HepG2 (cell line): ENCODE data around the gene TOM1L2. TPM values are rescaled to one million over a fixed set of nuclear protein-coding genes. Genes with fewer than 3 reads are reported as not detected.

Experiments used
- HINFP ChIP-seq: sonication (generic); formaldehyde crosslinking; IDR thresholded peaks from 2 replicates; pipeline ENCODE4 v1.4.0; 2020; ENCODE audit warnings: low read depth, mild to moderate bottlenecking, missing genetic modification reagents
- HNF4G ChIP-seq, 2 experiments: sonication (generic) in 1 of 2; formaldehyde crosslinking in 1 of 2; IDR thresholded peaks; 2 replicates each; pipeline versions ENCODE4 v1.4.0 to v1.6.1; 2011 to 2020; ENCODE audit warnings: borderline replicate concordance in 2 of 2, low read depth in 2 of 2, mild to moderate bottlenecking in 2 of 2, low read length in 1 of 2, missing genetic modification reagents in 1 of 2, moderate library complexity in 1 of 2
- KAT7 ChIP-seq: IDR thresholded peaks from 2 replicates; pipeline ENCODE4 v1.6.1; 2018; ENCODE audit warnings: borderline replicate concordance, missing compliant biosample characterization
- POLR2A ChIP-seq, 2 experiments: IDR thresholded peaks; 2 replicates each; pipeline ENCODE4 v1.6.1; 2011; ENCODE audit warnings: low read depth in 2 of 2, low read length in 2 of 2, mild to moderate bottlenecking in 1 of 2, moderate library complexity in 1 of 2; ENCODE audit not compliant: insufficient read depth in 1 of 2
- SIX4 ChIP-seq: sonication (generic); formaldehyde crosslinking; IDR thresholded peaks from 2 replicates; pipeline ENCODE4 v1.4.0; 2020; ENCODE audit warnings: missing genetic modification reagents
- TARDBP ChIP-seq: sonication (generic); formaldehyde crosslinking; IDR thresholded peaks from 2 replicates; pipeline ENCODE4 v1.8.0; 2022; ENCODE audit warnings: mild to moderate bottlenecking, missing genetic modification reagents
- TGIF2 ChIP-seq: IDR thresholded peaks from 2 replicates; pipeline ENCODE4 v1.6.1; 2016; ENCODE audit warnings: control low read depth, missing compliant biosample characterization
- ZFX ChIP-seq: sonication (generic); formaldehyde crosslinking; IDR thresholded peaks from 2 replicates; pipeline ENCODE4 v1.4.0; 2020; ENCODE audit warnings: mild to moderate bottlenecking, low read depth, missing genetic modification reagents, moderate library complexity
- ZNF296 ChIP-seq: sonication (generic); formaldehyde crosslinking; conservative IDR thresholded peaks from 2 replicates; pipeline ENCODE4 v1.5.0; 2020; ENCODE audit warnings: mild to moderate bottlenecking, missing genetic modification reagents
- ZNF543 ChIP-seq: sonication (generic); formaldehyde crosslinking; IDR thresholded peaks from 2 replicates; pipeline ENCODE4 v1.4.0; 2020; ENCODE audit warnings: mild to moderate bottlenecking, missing genetic modification reagents
- ZNF567 ChIP-seq: sonication (generic); formaldehyde crosslinking; IDR thresholded peaks from 2 replicates; pipeline ENCODE4 v1.8.1; 2023; ENCODE audit warnings: mild to moderate bottlenecking, missing genetic modification reagents, borderline replicate concordance
- ZNF605 ChIP-seq: sonication (generic); formaldehyde crosslinking; IDR thresholded peaks from 2 replicates; pipeline ENCODE4 v1.8.0; 2022; ENCODE audit warnings: mild to moderate bottlenecking, missing genetic modification reagents
- ZNF703 ChIP-seq: sonication (generic); formaldehyde crosslinking; IDR thresholded peaks from 2 replicates; pipeline ENCODE4 v1.5.1; 2020; ENCODE audit warnings: missing genetic modification reagents, mild to moderate bottlenecking, moderate library complexity, borderline replicate concordance
- ZNF841 ChIP-seq: sonication (generic); formaldehyde crosslinking; IDR thresholded peaks from 2 replicates; pipeline ENCODE4 v1.8.1; 2023; ENCODE audit warnings: missing genetic modification reagents, borderline replicate concordance
- polyA plus RNA-seq, 8 experiments: library from polyadenylated mRNA; depleted of rRNA in 3 of 8; stranded (reverse) in 7 of 8; unstranded in 1 of 8; fragments of >200 nt; fragmentation: Illumina TruSeq in 4 of 8; extraction: Trizol in 4 of 8; gene quantifications; 2 replicates each; pipeline versions ENCODE4 v1.2.1 to v1.2.3, GENCODE V29; 2011 to 2016; ENCODE audit warnings: low read depth in 4 of 8, missing spikeins in 1 of 8, mixed read lengths in 1 of 8; ENCODE audit not compliant: insufficient read depth in 1 of 8
- total RNA-seq, 5 experiments: library from RNA; depleted of rRNA; stranded (reverse); fragments of >200 nt; fragmentation: Illumina TruSeq; extraction: Trizol; gene quantifications; 2 replicates each; pipeline ENCODE4 v1.2.3, GENCODE V29; 2016; ENCODE audit warnings: low read depth in 1 of 5
- TF ChIP-seq, protein P1 (sequence below): sonication (generic); formaldehyde crosslinking; IDR thresholded peaks from 2 replicates; pipeline ENCODE4 v1.4.0; 2020; ENCODE audit warnings: low read depth, missing genetic modification reagents
- TF ChIP-seq, protein P2 (sequence below): sonication (generic); formaldehyde crosslinking; IDR thresholded peaks from 2 replicates; pipeline ENCODE4 v1.8.1; 2023; ENCODE audit warnings: missing genetic modification reagents, inconsistent platforms, borderline replicate concordance
- TF ChIP-seq, protein P3 (sequence below): sonication (generic); formaldehyde crosslinking; IDR thresholded peaks from 2 replicates; pipeline ENCODE4 v1.4.0; 2020; ENCODE audit warnings: missing genetic modification reagents

The TOM1L2 gene
- total and polyA plus RNA-seq, 2 of the 13 experiments (the other 11 are each of a cell fraction or from before 2014, with no cell fraction given) = 4.7 to 7.4 TPM

- TF ChIP-seq ZNF543 = no peak
- peak; percentile 79 for TF ChIP-seq ZFX
- TF ChIP-seq, protein P1, sequence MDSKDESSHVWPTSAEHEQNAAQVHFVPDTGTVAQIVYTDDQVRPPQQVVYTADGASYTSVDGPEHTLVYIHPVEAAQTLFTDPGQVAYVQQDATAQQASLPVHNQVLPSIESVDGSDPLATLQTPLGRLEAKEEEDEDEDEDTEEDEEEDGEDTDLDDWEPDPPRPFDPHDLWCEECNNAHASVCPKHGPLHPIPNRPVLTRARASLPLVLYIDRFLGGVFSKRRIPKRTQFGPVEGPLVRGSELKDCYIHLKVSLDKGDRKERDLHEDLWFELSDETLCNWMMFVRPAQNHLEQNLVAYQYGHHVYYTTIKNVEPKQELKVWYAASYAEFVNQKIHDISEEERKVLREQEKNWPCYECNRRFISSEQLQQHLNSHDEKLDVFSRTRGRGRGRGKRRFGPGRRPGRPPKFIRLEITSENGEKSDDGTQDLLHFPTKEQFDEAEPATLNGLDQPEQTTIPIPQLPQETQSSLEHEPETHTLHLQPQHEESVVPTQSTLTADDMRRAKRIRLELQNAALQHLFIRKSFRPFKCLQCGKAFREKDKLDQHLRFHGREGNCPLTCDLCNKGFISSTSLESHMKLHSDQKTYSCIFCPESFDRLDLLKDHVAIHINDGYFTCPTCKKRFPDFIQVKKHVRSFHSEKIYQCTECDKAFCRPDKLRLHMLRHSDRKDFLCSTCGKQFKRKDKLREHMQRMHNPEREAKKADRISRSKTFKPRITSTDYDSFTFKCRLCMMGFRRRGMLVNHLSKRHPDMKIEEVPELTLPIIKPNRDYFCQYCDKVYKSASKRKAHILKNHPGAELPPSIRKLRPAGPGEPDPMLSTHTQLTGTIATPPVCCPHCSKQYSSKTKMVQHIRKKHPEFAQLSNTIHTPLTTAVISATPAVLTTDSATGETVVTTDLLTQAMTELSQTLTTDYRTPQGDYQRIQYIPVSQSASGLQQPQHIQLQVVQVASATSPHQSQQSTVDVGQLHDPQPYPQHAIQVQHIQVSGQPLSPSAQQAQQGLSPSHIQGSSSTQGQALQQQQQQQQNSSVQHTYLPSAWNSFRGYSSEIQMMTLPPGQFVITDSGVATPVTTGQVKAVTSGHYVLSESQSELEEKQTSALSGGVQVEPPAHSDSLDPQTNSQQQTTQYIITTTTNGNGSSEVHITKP (CRISPR knock-in tag) = no peak
- TF ChIP-seq, protein P2, sequence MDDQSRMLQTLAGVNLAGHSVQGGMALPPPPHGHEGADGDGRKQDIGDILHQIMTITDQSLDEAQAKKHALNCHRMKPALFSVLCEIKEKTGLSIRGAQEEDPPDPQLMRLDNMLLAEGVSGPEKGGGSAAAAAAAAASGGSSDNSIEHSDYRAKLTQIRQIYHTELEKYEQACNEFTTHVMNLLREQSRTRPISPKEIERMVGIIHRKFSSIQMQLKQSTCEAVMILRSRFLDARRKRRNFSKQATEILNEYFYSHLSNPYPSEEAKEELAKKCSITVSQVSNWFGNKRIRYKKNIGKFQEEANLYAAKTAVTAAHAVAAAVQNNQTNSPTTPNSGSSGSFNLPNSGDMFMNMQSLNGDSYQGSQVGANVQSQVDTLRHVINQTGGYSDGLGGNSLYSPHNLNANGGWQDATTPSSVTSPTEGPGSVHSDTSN (CRISPR knock-in tag) = no peak
- TF ChIP-seq, protein P3, sequence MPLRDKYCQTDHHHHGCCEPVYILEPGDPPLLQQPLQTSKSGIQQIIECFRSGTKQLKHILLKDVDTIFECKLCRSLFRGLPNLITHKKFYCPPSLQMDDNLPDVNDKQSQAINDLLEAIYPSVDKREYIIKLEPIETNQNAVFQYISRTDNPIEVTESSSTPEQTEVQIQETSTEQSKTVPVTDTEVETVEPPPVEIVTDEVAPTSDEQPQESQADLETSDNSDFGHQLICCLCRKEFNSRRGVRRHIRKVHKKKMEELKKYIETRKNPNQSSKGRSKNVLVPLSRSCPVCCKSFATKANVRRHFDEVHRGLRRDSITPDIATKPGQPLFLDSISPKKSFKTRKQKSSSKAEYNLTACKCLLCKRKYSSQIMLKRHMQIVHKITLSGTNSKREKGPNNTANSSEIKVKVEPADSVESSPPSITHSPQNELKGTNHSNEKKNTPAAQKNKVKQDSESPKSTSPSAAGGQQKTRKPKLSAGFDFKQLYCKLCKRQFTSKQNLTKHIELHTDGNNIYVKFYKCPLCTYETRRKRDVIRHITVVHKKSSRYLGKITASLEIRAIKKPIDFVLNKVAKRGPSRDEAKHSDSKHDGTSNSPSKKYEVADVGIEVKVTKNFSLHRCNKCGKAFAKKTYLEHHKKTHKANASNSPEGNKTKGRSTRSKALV = no peak
- TF ChIP-seq SIX4 (CRISPR knock-in tag) = no peak
- TF ChIP-seq ZNF605 = no peak
- TF ChIP-seq ZNF296 (CRISPR knock-in tag) = no peak
- no peak for TF ChIP-seq HINFP
- TF ChIP-seq HNF4G (IDR thresholded peaks at IDR 0.05; ENCODE audit: borderline replicate concordance, low read depth, low read length) = no peak
- TF ChIP-seq HNF4G (CRISPR knock-in tag; IDR thresholded peaks at IDR 0.05; ENCODE audit: borderline replicate concordance, low read depth) = no peak; the same call in 1 of the 2 replicates
- no peak for TF ChIP-seq ZNF703 (CRISPR knock-in tag)
- 0 out of 2 replicates have a peak, but pooled peaks have one; percentile 49 for TF ChIP-seq KAT7 (CRISPR knock-in tag)
- peak; percentile 16 to 29; a peak in 1 of 4 replicates for TF ChIP-seq POLR2A (IDR thresholded peaks at IDR 0.05; ENCODE audit: insufficient read depth in 1 of 2, low read depth in 2 of 2, low read length in 2 of 2)
- TF ChIP-seq TGIF2 (CRISPR knock-in tag) = no peak
- no peak for TF ChIP-seq ZNF841 (CRISPR knock-in tag)
- TF ChIP-seq TARDBP (CRISPR knock-in tag) = 0 out of 2 replicates have a peak, but pooled peaks have one; percentile 6
- no peak for TF ChIP-seq ZNF567 (CRISPR knock-in tag)
Observed at GRCh38 chr17:17812211-17813054, 159.8 kb downstream of the TOM1L2 start (continued).
